Colon (tissue), 2 donors: ENCODE measurements around the gene CDV3.

Source experiments
- FAIRE-seq: peaks from 2 replicates; lab custom pipeline; 2012; peaks lifted over from hg19 to GRCh38; lab: Jason Lieb, UNC
- donor health status: control.
- donor health status: control.

Gene CDV3

GRCh38 chr3:133568294-133569014 is 5.0 kb upstream of the CDV3 start:
- FAIRE-seq = no peak

GRCh38 chr3:133570139-133570936 is 3.1 kb upstream of the CDV3 start:
- no peak for FAIRE-seq

GRCh38 chr3:133570937-133571320 is 2.6 kb upstream of the CDV3 start:
- FAIRE-seq = no peak

- no peak for FAIRE-seq
Observed at GRCh38 chr3:133572158-133573053, 1.1 kb upstream of the CDV3 start.

- peak; percentile 78 for FAIRE-seq
Observed at GRCh38 chr3:133573054-133573628, 345 bp upstream of the CDV3 start.

GRCh38 chr3:133574260-133574881 is 885 bp downstream of the CDV3 start:
- FAIRE-seq = no peak

- FAIRE-seq = no peak
Observed at GRCh38 chr3:133575086-133575485, 1.6 kb downstream of the CDV3 start.

- FAIRE-seq = no peak
Observed at GRCh38 chr3:133576169-133576568, 2.7 kb downstream of the CDV3 start.

GRCh38 chr3:133578548-133579191 is 5.2 kb downstream of the CDV3 start:
- FAIRE-seq = no peak

- FAIRE-seq = no peak
Observed at GRCh38 chr3:133583396-133583795, 9.9 kb downstream of the CDV3 start.

GRCh38 chr3:133588035-133588434 is 14.5 kb downstream of the CDV3 start:
- no peak for FAIRE-seq

GRCh38 chr3:133588784-133589465 is 15.4 kb downstream of the CDV3 start:
- FAIRE-seq = no peak

- FAIRE-seq = no peak
Observed at GRCh38 chr3:133589503-133589902, 16.0 kb downstream of the CDV3 start.

GRCh38 chr3:133591271-133591742 is 17.8 kb downstream of the CDV3 start:
- no peak for FAIRE-seq

- FAIRE-seq = no peak
Observed at GRCh38 chr3:133592843-133593242, 19.4 kb downstream of the CDV3 start.

- no peak for FAIRE-seq
Observed at GRCh38 chr3:133593243-133593642, 19.8 kb downstream of the CDV3 start.

GRCh38 chr3:133595341-133595740 is 21.9 kb downstream of the CDV3 start:
- FAIRE-seq = no peak

GRCh38 chr3:133598405-133598804 is 24.9 kb downstream of the CDV3 start:
- no peak for FAIRE-seq

- FAIRE-seq = no peak
Observed at GRCh38 chr3:133599280-133599679, 25.8 kb downstream of the CDV3 start.

GRCh38 chr3:133600572-133601081 is 27.1 kb downstream of the CDV3 start:
- FAIRE-seq = no peak
